Subcutaneous abdominal adipose tissue (tissue), 5 donors: ENCODE data around the gene SULT1C2.
"Not testable (repeated sequence)": the region's sequence is repeated elsewhere in the genome, so short reads cannot be mapped to it uniquely, and the experiment has no call there.

ENCODE experiments used
- H3K27ac ChIP-seq: one replicate; pipeline ENCODE4 v1.7.0; 2013; ENCODE audit warnings: low read depth, mild to moderate bottlenecking, inconsistent platforms, low read length, moderate library complexity
- H3K27me3 ChIP-seq, 5 donors: one replicate each; pipeline ENCODE4 v1.7.0; 2013; ENCODE audit warnings: low read length in 5 of 5, inconsistent platforms in 1 of 5; ENCODE audit not compliant: control insufficient read depth in 5 of 5, insufficient read depth in 4 of 5
- H3K36me3 ChIP-seq, 5 donors: one replicate each; pipeline ENCODE4 v1.7.0; 2013; ENCODE audit warnings: low read length in 5 of 5; ENCODE audit not compliant: control insufficient read depth in 5 of 5, insufficient read depth in 5 of 5
- H3K4me1 ChIP-seq, 5 donors: one replicate each; pipeline ENCODE4 v1.7.0; 2013; ENCODE audit warnings: low read length in 5 of 5, mild to moderate bottlenecking in 3 of 5, moderate library complexity in 1 of 5; ENCODE audit not compliant: control insufficient read depth in 5 of 5, insufficient read depth in 5 of 5
- H3K4me3 ChIP-seq, 5 donors: one replicate each; pipeline ENCODE4 v1.7.0; 2013; ENCODE audit warnings: low read length in 5 of 5, low read depth in 1 of 5
- H3K9ac ChIP-seq, 5 donors: one replicate each; pipeline ENCODE4 v1.7.0; 2013; ENCODE audit warnings: low read length in 5 of 5, mild to moderate bottlenecking in 4 of 5, moderate library complexity in 3 of 5
- H3K9me3 ChIP-seq, 5 donors: one replicate each; pipeline ENCODE4 v1.7.0; 2013; ENCODE audit warnings: low read length in 5 of 5; ENCODE audit not compliant: control insufficient read depth in 5 of 5
- donor health status: healthy.
- donor health status: healthy.
- donor health status: healthy.
- donor health status: healthy.
- donor health status: healthy.

SULT1C2 gene

DNA sequence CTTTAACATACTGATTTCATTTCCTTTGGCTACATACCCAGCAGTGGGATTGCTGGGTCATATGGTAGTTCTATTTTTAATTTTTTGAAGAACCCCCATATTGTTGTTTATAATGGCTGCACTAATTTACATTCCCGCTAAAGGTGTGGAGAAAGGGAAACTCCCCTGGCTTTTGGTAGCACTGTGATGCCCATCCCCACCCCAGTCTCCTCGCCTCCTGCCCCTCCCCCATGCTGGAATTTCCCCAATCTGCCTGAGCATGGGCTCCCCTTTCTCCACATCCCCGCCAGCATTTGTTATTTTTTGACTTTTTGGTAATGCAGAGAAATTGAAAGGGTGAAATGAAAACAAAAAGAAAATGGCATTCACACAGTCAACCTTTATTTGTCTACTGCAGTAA lies 59.1 kb downstream of the SULT1C2 start:
- H3K9ac ChIP-seq: no peak overlapping the region
- H3K27ac ChIP-seq: no peak overlapping the region
- no peak overlapping the region for H3K4me3 ChIP-seq
- peaks cover 0 to 13% (median 0%) of the 10 kb centered on the region in 5 donors for H3K4me1 ChIP-seq
- H3K9me3 ChIP-seq: no peaks in the 10 kb centered on the region
- H3K36me3 ChIP-seq: no peaks in the 10 kb centered on the region
- no peaks in the 10 kb centered on the region for H3K27me3 ChIP-seq

DNA sequence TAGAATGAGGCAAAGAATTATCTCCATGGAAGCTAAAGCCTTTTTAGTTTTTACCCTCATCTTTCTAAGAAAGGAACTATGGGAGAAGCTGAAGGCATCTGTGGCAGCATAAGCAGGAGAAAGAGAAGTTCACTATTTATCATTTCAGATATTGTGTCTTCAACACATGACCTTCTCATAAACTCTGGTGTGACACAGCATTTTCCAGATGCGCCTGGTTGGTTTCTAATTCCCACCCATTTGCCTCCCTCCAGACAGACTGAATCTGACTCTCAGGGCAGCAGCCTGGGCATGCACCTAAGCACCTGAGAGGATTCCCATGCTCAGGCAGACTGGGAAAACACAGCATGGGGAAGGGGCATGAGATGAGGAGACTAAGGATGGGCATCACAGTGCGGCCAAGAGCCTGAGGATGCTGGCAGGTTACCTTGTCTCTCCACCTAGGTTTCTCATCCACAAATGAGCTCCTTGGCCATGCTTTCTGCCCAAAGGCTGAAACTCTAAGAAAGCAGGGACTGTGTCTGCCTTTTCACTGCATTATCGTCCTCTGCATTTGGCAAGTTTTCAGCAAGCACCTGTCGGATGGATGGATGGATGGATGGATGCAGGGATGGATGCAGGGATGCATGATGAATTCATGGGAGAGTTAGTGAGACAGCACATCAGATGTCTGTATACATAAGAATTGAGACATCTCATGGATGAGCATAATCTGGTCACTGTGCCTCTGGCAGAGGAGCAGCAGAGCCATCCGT lies 60.3 kb downstream of the SULT1C2 start:
- Histone ChIP-seq H3K9ac (no peak overlapping the region), H3K4me1 (peaks cover 0 to 14% (median 0%) of the 10 kb centered on the region in 5 donors), H3K4me3 (no peak overlapping the region), H3K36me3 (no peaks in the 10 kb centered on the region), H3K27ac (no peak overlapping the region), H3K9me3 (no peaks in the 10 kb centered on the region), H3K27me3 (no peaks in the 10 kb centered on the region)

DNA sequence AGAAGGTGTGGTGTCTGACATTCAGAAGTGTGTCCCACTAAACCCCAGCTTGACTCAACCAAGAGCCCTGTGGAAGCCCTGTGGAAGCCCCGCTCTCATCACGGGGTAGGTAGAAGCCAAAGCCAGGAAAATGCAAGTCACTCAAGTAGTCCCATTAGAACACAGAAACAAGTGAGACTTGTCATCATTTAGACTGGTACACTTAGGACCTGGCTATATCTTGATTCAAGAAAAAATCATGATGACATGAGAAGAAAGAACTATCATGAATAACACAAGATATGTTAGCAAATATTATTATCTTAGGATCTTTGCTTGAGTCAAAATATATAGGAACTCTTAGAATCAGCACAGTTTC lies 60.9 kb downstream of the SULT1C2 start:
- Histone ChIP-seq H3K9me3 (no peaks in the 10 kb centered on the region), H3K36me3 (no peaks in the 10 kb centered on the region), H3K9ac (no peak overlapping the region), H3K27me3 (no peaks in the 10 kb centered on the region), H3K4me1 (peaks cover 0 to 20% (median 2%) of the 10 kb centered on the region in 5 donors), H3K4me3 (no peak overlapping the region), H3K27ac (no peak overlapping the region)

DNA sequence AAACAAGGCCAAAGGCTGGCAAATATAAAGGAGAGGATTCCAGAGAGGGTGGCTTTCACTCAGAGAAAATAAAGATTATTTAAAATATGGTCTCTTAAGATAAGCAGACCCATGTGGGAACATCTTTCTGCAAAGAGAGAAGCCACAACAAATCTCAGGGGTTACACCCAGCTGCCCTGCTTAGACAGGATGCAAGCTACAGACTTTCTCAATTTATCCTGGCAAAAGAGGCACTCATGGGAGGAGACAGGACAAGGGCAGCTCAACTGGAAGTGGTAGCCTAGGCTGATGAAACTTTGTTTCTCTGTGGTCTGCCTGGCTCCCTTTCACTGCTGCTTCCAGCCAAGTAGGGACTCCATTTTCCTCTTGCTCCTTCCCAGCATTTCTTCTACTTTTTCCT lies 63.2 kb downstream of the SULT1C2 start:
- Histone ChIP-seq H3K36me3 (no peaks in the 10 kb centered on the region), H3K4me1 (peaks cover 0 to 23% (median 2%) of the 10 kb centered on the region in 5 donors), H3K9me3 (no peaks in the 10 kb centered on the region), H3K27me3 (no peaks in the 10 kb centered on the region), H3K4me3 (no peak overlapping the region), H3K27ac (no peak overlapping the region), H3K9ac (no peak overlapping the region)

DNA sequence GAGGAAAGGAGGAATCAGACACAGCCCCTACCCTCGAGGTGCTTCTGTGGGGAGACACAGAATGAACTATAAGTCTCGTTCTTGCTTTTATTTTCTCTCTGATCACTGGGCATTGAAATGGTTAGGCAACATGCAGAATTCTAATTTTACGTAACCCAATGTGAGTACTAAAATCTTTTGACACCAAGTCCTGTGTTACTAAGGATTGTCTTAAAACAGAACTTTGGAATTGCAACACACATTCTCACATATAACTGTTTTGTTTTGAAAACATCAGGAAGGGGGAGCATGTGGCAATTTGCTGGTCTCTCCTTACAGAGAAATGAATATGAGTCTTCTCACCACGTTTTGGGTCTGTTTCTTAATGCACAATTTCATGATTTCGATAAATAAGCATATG lies 65.4 kb downstream of the SULT1C2 start:
- Histone ChIP-seq H3K4me1 (peaks cover 0 to 23% (median 2%) of the 10 kb centered on the region in 5 donors), H3K36me3 (no peaks in the 10 kb centered on the region), H3K4me3 (no peak overlapping the region), H3K27ac (no peak overlapping the region), H3K9ac (no peak overlapping the region), H3K9me3 (no peaks in the 10 kb centered on the region), H3K27me3 (no peaks in the 10 kb centered on the region)

DNA sequence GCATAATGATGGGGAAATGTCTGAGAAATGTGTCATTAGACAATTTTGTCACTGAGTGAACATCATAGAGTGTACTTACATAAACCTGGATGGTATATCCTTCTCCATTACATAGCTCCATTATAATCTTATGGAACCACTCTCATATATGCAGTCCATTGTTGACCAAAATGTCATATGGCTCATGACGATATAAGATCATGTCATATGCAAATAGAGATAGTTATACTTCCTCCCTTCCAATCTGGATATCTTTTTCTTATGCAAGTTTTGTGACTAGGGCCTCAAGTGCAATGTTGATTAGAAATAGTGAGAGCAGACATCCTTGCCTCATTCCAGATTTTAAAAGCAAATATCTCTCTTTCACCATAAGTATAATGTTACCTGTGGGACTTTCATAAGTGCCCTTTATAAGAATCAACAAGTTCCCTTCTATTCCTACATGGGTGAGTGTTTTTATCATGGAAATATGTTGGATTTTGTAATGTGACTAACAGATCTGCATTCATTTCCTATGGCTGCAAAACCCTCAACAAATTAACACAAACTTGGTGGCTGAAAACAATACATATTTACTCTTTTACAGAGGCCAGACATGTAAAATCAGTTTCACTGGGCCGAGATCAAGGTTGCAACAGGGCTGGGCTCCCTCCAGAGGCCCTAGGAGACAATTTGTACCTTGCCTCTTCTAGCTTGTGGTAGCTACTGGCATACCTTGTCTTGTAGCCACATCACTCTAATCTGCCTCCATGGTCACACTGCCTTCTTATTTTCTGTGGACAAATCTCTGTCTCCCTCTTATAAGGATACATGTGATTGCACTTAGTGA lies 67.4 kb downstream of the SULT1C2 start:
- Histone ChIP-seq H3K36me3 (no peaks in the 10 kb centered on the region), H3K27ac (no peak overlapping the region), H3K9ac (no peak overlapping the region), H3K4me3 (no peak overlapping the region), H3K27me3 (no peaks in the 10 kb centered on the region), H3K9me3 (no peaks in the 10 kb centered on the region), H3K4me1 (peaks cover 0 to 21% (median 2%) of the 10 kb centered on the region in 5 donors)

DNA sequence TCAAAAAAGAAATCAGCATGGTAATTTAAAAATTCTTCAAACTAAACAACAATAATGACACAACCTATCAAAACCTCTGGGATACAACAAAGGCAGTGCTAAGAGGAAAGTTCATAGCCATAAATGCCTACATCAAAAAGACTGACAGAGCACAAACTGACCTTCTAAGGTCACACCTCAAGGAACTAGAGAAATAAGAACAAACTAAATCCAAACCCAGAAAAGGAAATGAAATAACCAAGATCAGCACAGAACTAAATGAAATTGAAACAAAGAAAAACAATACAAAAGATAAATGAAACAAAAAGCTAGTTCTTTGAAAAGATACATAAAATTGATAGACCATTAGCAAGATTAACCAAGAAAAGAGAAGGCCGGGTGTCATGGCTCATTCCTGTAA lies 70.6 kb downstream of the SULT1C2 start:
- not testable (repeated sequence) for H3K9me3 ChIP-seq, H3K27me3 ChIP-seq, H3K4me1 ChIP-seq, H3K27ac ChIP-seq, H3K4me3 ChIP-seq, H3K36me3 ChIP-seq, H3K9ac ChIP-seq
